K562 (cell line): ENCODE data around the gene SLC13A4. TPM values are rescaled to one million over a fixed set of nuclear protein-coding genes. Genes with fewer than 3 reads are reported as not detected.

ENCODE experiments used
- BRF1 ChIP-seq: IDR thresholded peaks from 3 replicates; pipeline ENCODE4 v1.6.1; 2011; ENCODE audit warnings: borderline replicate concordance, mild to moderate bottlenecking; ENCODE audit not compliant: insufficient read length; ENCODE audit errors: extremely low read depth
- FOXO4 ChIP-seq: fragments of 450-650 bp; formaldehyde crosslinking; IDR thresholded peaks from 2 replicates; pipeline ENCODE4 v1.4.0; 2020; ENCODE audit warnings: mild to moderate bottlenecking, moderate library complexity
- NFATC3 ChIP-seq: fragments of 450-650 bp; IDR thresholded peaks from 2 replicates; pipeline ENCODE4 v1.6.1; 2017; ENCODE audit warnings: mild to moderate bottlenecking
- NR0B1 ChIP-seq: fragments of 450-650 bp; IDR thresholded peaks from one replicate; pipeline ENCODE4 v1.6.1; 2018; ENCODE audit warnings: mild to moderate bottlenecking, moderate library complexity; ENCODE audit not compliant: partially characterized antibody
- PREB ChIP-seq: sonication (generic); formaldehyde crosslinking; IDR thresholded peaks from 2 replicates; pipeline ENCODE4 v1.8.1; 2023; ENCODE audit warnings: mild to moderate bottlenecking, missing genetic modification reagents
- RFX1 ChIP-seq: fragments of 450-650 bp; IDR thresholded peaks from 2 replicates; pipeline ENCODE4 v1.6.1; 2016; ENCODE audit warnings: mild to moderate bottlenecking, moderate library complexity
- SMC3 ChIP-seq: conservative IDR thresholded peaks from 2 replicates; pipeline ENCODE4 v1.6.1; 2011; ENCODE audit warnings: low read depth, low read length, improper control_type of control experiment; ENCODE audit not compliant: insufficient read depth
- TCF15 ChIP-seq: fragments of 250-450 bp; sonication (Bioruptor Pico); IDR thresholded peaks from 2 replicates; pipeline ENCODE4 v1.8.0; 2022; ENCODE audit warnings: moderate library complexity, mild to moderate bottlenecking, inconsistent platforms
- TCF7L2 ChIP-seq: fragments of 150-350 bp; IDR thresholded peaks from 2 replicates; pipeline ENCODE4 v1.6.1; 2016; ENCODE audit warnings: low read depth, mild to moderate bottlenecking, low read length, moderate library complexity
- VEZF1 ChIP-seq: fragments of 200-800 bp; sonication (Bioruptor generic); IDR thresholded peaks from 2 replicates; pipeline ENCODE4 v1.6.1; 2017; ENCODE audit warnings: missing genetic modification characterization, missing compliant biosample characterization
- ZBTB11 ChIP-seq, 3 experiments: fragments of 200-800 bp in 1 of 3; fragments of 250-450 bp in 1 of 3; fragments of 450-650 bp in 1 of 3; sonication (Bioruptor Pico) in 1 of 3; sonication (Bioruptor generic) in 1 of 3; formaldehyde crosslinking in 1 of 3; IDR thresholded peaks; 2 replicates each; pipeline versions ENCODE4 v1.6.1 to v1.8.0; 2016 to 2022; ENCODE audit warnings: mild to moderate bottlenecking in 2 of 3, missing genetic modification characterization in 2 of 3, missing compliant biosample characterization in 1 of 3, moderate library complexity in 1 of 3
- ZC3H4 ChIP-seq: sonication (generic); formaldehyde crosslinking; IDR thresholded peaks from 2 replicates; pipeline ENCODE4 v1.9.0; 2021; ENCODE audit warnings: missing genetic modification reagents, borderline replicate concordance
- ZEB2 ChIP-seq: fragments of 450-650 bp; IDR thresholded peaks from 2 replicates; pipeline ENCODE4 v1.6.1; 2016
- ZNF124 ChIP-seq: sonication (generic); formaldehyde crosslinking; IDR thresholded peaks from 2 replicates; pipeline ENCODE4 v1.8.1; 2022; ENCODE audit warnings: missing genetic modification reagents
- ZNF253 ChIP-seq: fragments of 250-450 bp; sonication (Bioruptor Pico); conservative IDR thresholded peaks from 2 replicates; pipeline ENCODE4 v1.6.1; 2021; ENCODE audit warnings: mild to moderate bottlenecking
- ZNF445 ChIP-seq: fragments of 250-450 bp; sonication (Bioruptor Pico); IDR thresholded peaks from 2 replicates; pipeline ENCODE4 v1.4.0; 2020; ENCODE audit warnings: low read depth, mild to moderate bottlenecking, moderate library complexity
- polyA plus RNA-seq, 8 experiments: library from polyadenylated mRNA; depleted of rRNA in 4 of 8; stranded (reverse) in 5 of 8; unstranded in 3 of 8; fragments of >200 nt; fragmentation: Nextera tagmentation in 2 of 8; fragmentation: Illumina TruSeq in 1 of 8; extraction: Ambion mirVana in 2 of 8; extraction: Trizol in 1 of 8; gene quantifications; 2 replicates each; pipeline versions ENCODE4 v1.2.1 to v1.2.3, GENCODE V29; 2011 to 2014; ENCODE audit warnings: inconsistent platforms in 1 of 8, missing spikeins in 1 of 8
- total RNA-seq, 7 experiments: library from RNA; depleted of rRNA in 6 of 7; stranded (reverse); fragments of >200 nt in 6 of 7; fragmentation: Illumina TruSeq in 2 of 7; extraction: Trizol in 2 of 7; gene quantifications; 2 replicates each; pipeline versions ENCODE4 v1.2.1 to v1.2.3, GENCODE V29; 2011 to 2021; ENCODE audit warnings: low replicate concordance in 1 of 7

The SLC13A4 gene
- total and polyA plus RNA-seq, 9 of the 15 experiments (the other 6 are each of a cell fraction or from before 2014, with no cell fraction given) = 0.11 to 1.0 (median 0.36) TPM

- TF ChIP-seq VEZF1 (peak; percentile 100), NFATC3 (no peak), TCF15 (CRISPR knock-in tag) (no peak; the same call in 1 of the 2 replicates), NR0B1 (no peak), TCF7L2 (no peak), BRF1 (no peak), ZC3H4 (CRISPR knock-in tag) (peak; percentile 100), SMC3 (0 out of 2 replicates have a peak, but pooled peaks have one; percentile 34), ZNF253 (CRISPR knock-in tag) (no peak; the same call in 1 of the 2 replicates), RFX1 (no peak), PREB (CRISPR knock-in tag) (no peak), ZNF124 (CRISPR knock-in tag) (peak; percentile 66; the same call in 1 of the 2 replicates), FOXO4 (CRISPR knock-in tag) (peak; percentile 6; the same call in 1 of the 2 replicates), ZNF445 (CRISPR knock-in tag) (no peak), ZEB2 (0 out of 2 replicates have a peak, but pooled peaks have one; percentile 38), ZBTB11 (CRISPR knock-in tag; IDR thresholded peaks at IDR 0.05) (peak; percentile 92 to 98 (median 97); a peak in 5 of 6 replicates)
These were observed 65.4 kb downstream of the SLC13A4 start, which contains the start of gene STMP1 (continued) for GRCh38 chr7:135662373-135663114.
